Vagina (tissue), 2 donors: Measurements from ENCODE around the gene NID1. TPM values are rescaled to one million over a fixed set of nuclear protein-coding genes. Genes with fewer than 3 reads are reported as not detected.

Experiments
- DNase-seq, 2 donors: peaks; one replicate each; pipeline ENCODE4 v3.0.0-alpha.2; 2017; ENCODE audit errors: extremely low spot score in 2 of 2
- H3K27ac ChIP-seq: fragments of 200-600 bp; sonication (generic); one replicate; pipeline ENCODE4 v1.5.1; 2019
- H3K27me3 ChIP-seq: fragments of 200-600 bp; sonication (generic); one replicate; pipeline ENCODE4 v1.5.1; 2019
- H3K36me3 ChIP-seq, 2 donors: fragments of 200-600 bp; sonication (generic); one replicate each; pipeline ENCODE4 v1.5.1; 2017 to 2019
- H3K4me1 ChIP-seq: fragments of 200-600 bp; sonication (generic); one replicate; pipeline ENCODE4 v1.5.1; 2019
- H3K4me3 ChIP-seq, 2 donors: fragments of 200-600 bp; sonication (generic); 1 replicate in 1 of 2; 2 replicates in 1 of 2; pipeline ENCODE4 v1.5.1; 2016 to 2019
- H3K9me3 ChIP-seq: fragments of 200-600 bp; sonication (generic); one replicate; pipeline ENCODE4 v1.5.1; 2019
- POLR2A ChIP-seq, 2 donors: fragments of 450-650 bp; IDR thresholded peaks; one replicate each; pipeline ENCODE4 v1.6.1; 2017; ENCODE audit warnings: antibody characterized with exemption in 2 of 2, mild to moderate bottlenecking in 2 of 2, moderate library complexity in 2 of 2
- POLR2AphosphoS5 ChIP-seq, 2 donors: sonication (generic); formaldehyde crosslinking; IDR thresholded peaks; one replicate each; pipeline ENCODE4 v1.9.0; 2017; ENCODE audit warnings: antibody characterized with exemption in 2 of 2, mild to moderate bottlenecking in 2 of 2, low read depth in 1 of 2; ENCODE audit not compliant: insufficient read depth in 1 of 2
- intact Hi-C: fragments of 100-400 bp; cut with DNase I; formaldehyde crosslinking; loops from one replicate; pipeline ENCODE4 v1.15.1; 2023
- total RNA-seq: library from RNA; depleted of rRNA; stranded (reverse); fragments of >200 nt; gene quantifications from one replicate; pipeline ENCODE4 v1.2.3, GENCODE V29; 2016
- TF ChIP-seq, protein P1 (sequence below), 3 experiments: fragments of 450-650 bp in 2 of 3; fragments of 200-600 bp in 1 of 3; sonication (generic) in 1 of 3; IDR thresholded peaks; one replicate each; pipeline ENCODE4 v1.5.1; 2017 to 2019; ENCODE audit warnings: antibody characterized with exemption in 3 of 3, mild to moderate bottlenecking in 2 of 3, moderate library complexity in 2 of 3

Gene NID1
- total RNA-seq, 1 donor from 2014 or later = 154 TPM

DNA sequence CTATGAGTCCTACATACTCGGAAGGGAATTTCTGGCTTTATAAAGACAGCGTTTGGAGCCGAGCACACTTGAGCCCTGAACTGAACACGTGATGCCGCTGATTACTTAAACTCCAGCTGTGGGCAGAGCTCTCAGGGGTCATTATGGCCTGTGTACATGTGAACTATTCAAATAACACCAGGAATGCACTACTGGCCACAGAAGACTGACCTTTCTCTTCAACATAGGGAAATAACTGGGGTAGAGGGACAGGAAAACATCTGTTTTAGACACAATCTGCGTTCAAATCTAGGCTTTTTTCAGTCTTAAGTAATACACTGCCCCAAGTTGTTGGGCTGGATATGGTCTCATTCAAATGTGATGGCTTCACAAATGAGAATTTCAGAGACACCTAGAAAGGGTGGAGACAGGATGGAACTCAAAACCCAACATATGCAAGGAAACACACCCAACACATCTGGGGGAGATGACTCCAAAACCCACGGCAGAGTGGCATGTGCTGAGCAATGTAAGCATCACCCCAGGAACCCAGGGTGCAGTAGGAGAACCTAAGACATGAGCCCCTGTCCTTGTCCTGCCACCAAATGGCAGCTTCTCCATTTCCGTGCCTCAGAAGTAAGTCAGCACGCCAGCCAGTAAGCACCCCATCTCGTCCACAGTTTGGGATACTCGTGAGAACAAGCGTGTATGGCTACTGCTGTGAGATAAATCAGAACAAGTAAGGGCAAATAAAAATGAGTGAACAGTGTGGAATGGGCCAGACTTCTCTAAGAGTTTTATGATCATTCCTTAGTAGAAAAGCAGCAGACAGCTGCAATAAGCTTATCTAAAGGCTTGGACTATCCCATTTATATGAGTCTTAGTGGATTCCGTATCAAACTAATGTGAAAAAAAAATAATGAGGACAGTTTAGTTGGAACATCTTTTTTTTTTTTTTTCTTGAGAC is 24.9 kb downstream of the NID1 start:
- intact Hi-C loops = loop anchor here (10.0 kb wide), 1 partner anchor 65 kb away; no protein-coding TSS in a partner anchor
- Histone ChIP-seq H3K4me3 (peak overlapping the region in 1 of 2 donors; percentile 11), H3K9me3 (no peaks in the 10 kb centered on the region), H3K4me1 (peaks cover 5% of the 10 kb centered on the region), H3K27ac (peak overlapping the region; percentile 42), H3K27me3 (no peaks in the 10 kb centered on the region), H3K36me3 (peaks cover 2 to 34% of the 10 kb centered on the region in 2 donors)
- no peak for DNase-seq
- no peak for TF ChIP-seq POLR2AphosphoS5 (IDR thresholded peaks at IDR 0.05; ENCODE audit: insufficient read depth in 1 of 2, low read depth in 1 of 2)
- no peak for TF ChIP-seq POLR2A (IDR thresholded peaks at IDR 0.05)

DNA sequence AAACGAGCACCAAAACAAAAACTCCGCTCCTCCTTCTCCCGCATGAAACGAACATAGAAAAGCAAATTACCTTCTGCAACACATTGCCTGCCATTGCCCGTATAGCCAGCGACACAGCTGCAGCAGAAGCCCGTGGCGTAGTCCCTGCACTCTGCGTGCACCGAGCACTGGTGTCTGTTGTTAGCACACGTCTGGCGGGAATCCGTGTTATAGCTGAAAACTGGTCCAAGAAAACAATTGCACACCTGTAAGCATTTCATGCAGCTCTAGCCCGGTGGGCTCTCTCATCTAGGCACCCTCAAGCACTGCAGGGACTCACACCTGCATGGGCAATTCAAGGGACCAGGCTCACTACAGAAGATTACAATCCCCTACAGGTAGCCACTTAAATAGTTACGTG is 26.9 kb downstream of the NID1 start:
- Histone ChIP-seq H3K27ac (no peak overlapping the region), H3K4me1 (peaks cover 5% of the 10 kb centered on the region), H3K27me3 (no peaks in the 10 kb centered on the region), H3K9me3 (no peaks in the 10 kb centered on the region), H3K36me3 (peaks cover 0 to 24% of the 10 kb centered on the region in 2 donors), H3K4me3 (no peak overlapping the region)
- no peak for TF ChIP-seq POLR2AphosphoS5 (IDR thresholded peaks at IDR 0.05; ENCODE audit: insufficient read depth in 1 of 2, low read depth in 1 of 2)
- TF ChIP-seq, protein P1, sequence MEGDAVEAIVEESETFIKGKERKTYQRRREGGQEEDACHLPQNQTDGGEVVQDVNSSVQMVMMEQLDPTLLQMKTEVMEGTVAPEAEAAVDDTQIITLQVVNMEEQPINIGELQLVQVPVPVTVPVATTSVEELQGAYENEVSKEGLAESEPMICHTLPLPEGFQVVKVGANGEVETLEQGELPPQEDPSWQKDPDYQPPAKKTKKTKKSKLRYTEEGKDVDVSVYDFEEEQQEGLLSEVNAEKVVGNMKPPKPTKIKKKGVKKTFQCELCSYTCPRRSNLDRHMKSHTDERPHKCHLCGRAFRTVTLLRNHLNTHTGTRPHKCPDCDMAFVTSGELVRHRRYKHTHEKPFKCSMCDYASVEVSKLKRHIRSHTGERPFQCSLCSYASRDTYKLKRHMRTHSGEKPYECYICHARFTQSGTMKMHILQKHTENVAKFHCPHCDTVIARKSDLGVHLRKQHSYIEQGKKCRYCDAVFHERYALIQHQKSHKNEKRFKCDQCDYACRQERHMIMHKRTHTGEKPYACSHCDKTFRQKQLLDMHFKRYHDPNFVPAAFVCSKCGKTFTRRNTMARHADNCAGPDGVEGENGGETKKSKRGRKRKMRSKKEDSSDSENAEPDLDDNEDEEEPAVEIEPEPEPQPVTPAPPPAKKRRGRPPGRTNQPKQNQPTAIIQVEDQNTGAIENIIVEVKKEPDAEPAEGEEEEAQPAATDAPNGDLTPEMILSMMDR (IDR thresholded peaks at IDR 0.05) = no peak
- TF ChIP-seq POLR2A (IDR thresholded peaks at IDR 0.05) = no peak
- DNase-seq = no peak
- intact Hi-C loops = no loop called here

DNA sequence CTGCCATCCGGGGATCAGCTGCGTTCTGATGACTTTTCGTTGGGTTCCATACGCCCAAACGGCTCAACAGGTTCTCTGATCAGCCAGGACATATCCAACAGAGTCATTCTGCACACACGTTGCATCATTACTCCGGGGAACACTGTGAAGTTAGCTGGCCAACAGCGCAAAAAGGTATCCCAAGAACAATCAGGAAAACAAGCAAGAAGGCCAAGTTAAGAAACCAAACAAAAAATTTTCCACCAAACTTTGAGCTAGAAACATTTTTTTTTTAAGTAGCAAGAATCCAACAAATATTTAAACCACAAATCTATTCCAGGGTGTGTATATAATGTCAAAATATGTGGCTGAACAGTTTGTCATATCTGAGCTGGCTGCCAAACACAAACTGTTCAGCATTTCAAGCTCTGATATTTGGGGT is 29.2 kb downstream of the NID1 start:
- H3K4me1 ChIP-seq = peaks cover 5% of the 10 kb centered on the region
- no peaks in the 10 kb centered on the region for H3K27me3 ChIP-seq
- no peak for TF ChIP-seq POLR2AphosphoS5 (IDR thresholded peaks at IDR 0.05; ENCODE audit: insufficient read depth in 1 of 2, low read depth in 1 of 2)
- TF ChIP-seq, protein P1 (IDR thresholded peaks at IDR 0.05) = no peak
- no peak for TF ChIP-seq POLR2A (IDR thresholded peaks at IDR 0.05)
- H3K4me3 ChIP-seq = no peak overlapping the region
- intact Hi-C loops = no loop called here
- H3K9me3 ChIP-seq = no peaks in the 10 kb centered on the region
- H3K36me3 ChIP-seq = peaks cover 0 to 34% of the 10 kb centered on the region in 2 donors
- no peak for DNase-seq
- no peak overlapping the region for H3K27ac ChIP-seq

DNA sequence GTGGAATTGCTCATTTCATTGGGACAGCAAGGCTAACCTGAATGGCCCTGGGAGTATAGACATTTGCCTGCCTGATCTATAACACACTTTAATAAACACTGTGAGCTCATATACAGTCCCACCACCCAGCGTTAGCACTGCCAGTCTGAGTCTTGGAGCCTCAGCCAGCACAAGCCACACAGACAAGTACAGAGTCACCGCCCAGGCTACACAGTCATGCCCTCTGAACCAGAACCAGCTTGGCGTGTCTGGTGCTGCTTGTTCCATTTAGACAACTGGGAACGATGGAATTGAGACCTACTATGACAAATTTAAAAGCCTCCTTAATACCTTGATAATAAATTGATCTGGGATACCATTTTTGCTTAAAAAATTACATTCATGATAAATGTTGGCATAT is 31.6 kb downstream of the NID1 start:
- H3K27ac ChIP-seq = no peak overlapping the region

DNA sequence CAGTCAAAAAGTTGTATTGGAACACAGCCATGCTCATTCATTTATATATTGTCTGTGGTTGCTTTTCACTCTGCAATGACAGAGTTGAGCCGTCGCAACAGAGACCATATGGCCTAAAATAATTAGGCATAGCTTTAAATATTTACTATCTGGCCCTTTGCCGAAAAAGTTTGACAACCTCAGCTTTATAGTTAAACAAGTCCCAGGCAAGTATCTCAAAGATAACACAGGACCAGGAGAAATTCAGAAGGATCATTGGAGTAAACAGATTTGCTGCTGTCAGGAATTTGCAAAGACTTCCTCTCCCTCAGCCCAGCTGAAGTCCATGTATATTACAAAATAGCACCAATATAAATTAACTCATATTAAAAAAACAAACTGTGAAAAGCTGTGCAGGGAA is 34.4 kb downstream of the NID1 start:
- Histone ChIP-seq H3K4me1 (no peaks in the 10 kb centered on the region), H3K4me3 (no peak overlapping the region), H3K27me3 (no peaks in the 10 kb centered on the region), H3K36me3 (peaks cover 0 to 55% of the 10 kb centered on the region in 2 donors), H3K27ac (no peak overlapping the region), H3K9me3 (no peaks in the 10 kb centered on the region)
- DNase-seq = no peak
- TF ChIP-seq, protein P1 (IDR thresholded peaks at IDR 0.05) = no peak
- TF ChIP-seq POLR2A (IDR thresholded peaks at IDR 0.05) (no peak), POLR2AphosphoS5 (IDR thresholded peaks at IDR 0.05; ENCODE audit: insufficient read depth in 1 of 2, low read depth in 1 of 2) (no peak)
- intact Hi-C loops = no loop called here

More for the DNA sequence above, 31.6 kb downstream of the NID1 start:
- no peaks in the 10 kb centered on the region for H3K4me1 ChIP-seq
- H3K4me3 ChIP-seq = no peak overlapping the region
- no peaks in the 10 kb centered on the region for H3K9me3 ChIP-seq
- TF ChIP-seq POLR2A (IDR thresholded peaks at IDR 0.05) = no peak
- TF ChIP-seq, protein P1 (IDR thresholded peaks at IDR 0.05) = no peak
- no peak for TF ChIP-seq POLR2AphosphoS5 (IDR thresholded peaks at IDR 0.05; ENCODE audit: insufficient read depth in 1 of 2, low read depth in 1 of 2)
- H3K27me3 ChIP-seq = no peaks in the 10 kb centered on the region
- no peak for DNase-seq
- peaks cover 0 to 50% of the 10 kb centered on the region in 2 donors for H3K36me3 ChIP-seq
- intact Hi-C loops = no loop called here
